OCI-LY3 (cell line): ENCODE measurements around the gene CYB561A3.

ENCODE experiments used
- H2AFZ ChIP-seq: fragments of 200-600, 300-600 bp; shearing (Covaris generic); 2 replicates; pipeline ENCODE4 v1.6.0; 2014; ENCODE audit warnings: antibody characterized with exemption, low read depth, low read length
- H3K27ac ChIP-seq: fragments of 200-600, 300-600 bp; sonication (generic); 2 replicates; pipeline ENCODE4 v1.5.1; 2014; ENCODE audit warnings: mild to moderate bottlenecking, low read length, moderate library complexity, mixed read lengths
- H3K27me3 ChIP-seq: fragments of 200-600, 300-600 bp; sonication (generic); 2 replicates; pipeline ENCODE4 v1.6.1; 2014; ENCODE audit warnings: low read depth, low read length, mixed read lengths
- H3K36me3 ChIP-seq: fragments of 200-600, 300-600 bp; sonication (generic); replicated peaks from 2 replicates; pipeline ENCODE3; 2014; ENCODE audit warnings: low read depth, low read length, mixed read lengths
- H3K4me1 ChIP-seq: fragments of 300-600, 200-600 bp; sonication (generic); 2 replicates; pipeline ENCODE4 v1.6.1; 2014; ENCODE audit warnings: low read length, mixed read lengths
- H3K4me2 ChIP-seq: fragments of 200-600, 300-600 bp; sonication (generic); 2 replicates; pipeline ENCODE4 v1.6.1; 2014; ENCODE audit warnings: low read length, mixed read lengths
- H3K4me3 ChIP-seq: fragments of 300-600, 200-600 bp; sonication (generic); 2 replicates; pipeline ENCODE4 v1.5.1; 2014; ENCODE audit warnings: antibody characterized with exemption, mild to moderate bottlenecking, low read length, moderate library complexity
- H3K79me2 ChIP-seq: fragments of 300-600, 200-600 bp; shearing (Covaris generic); 2 replicates; pipeline ENCODE4 v1.6.1; 2014; ENCODE audit warnings: mild to moderate bottlenecking, low read length, mixed read lengths
- H3K9ac ChIP-seq: fragments of 300-600, 200-600 bp; shearing (Covaris generic); 2 replicates; pipeline ENCODE4 v1.6.0; 2014; ENCODE audit warnings: mild to moderate bottlenecking, low read length, moderate library complexity
- H3K9me3 ChIP-seq: fragments of 200-600, 300-600 bp; shearing (Covaris generic); 2 replicates; pipeline ENCODE4 v1.6.1; 2014; ENCODE audit warnings: low read length, mixed read lengths; ENCODE audit not compliant: insufficient read depth
- H4K20me1 ChIP-seq: fragments of 200-600, 300-600 bp; sonication (generic); 2 replicates; pipeline ENCODE4 v1.6.1; 2016; ENCODE audit warnings: low read length, mixed read lengths; ENCODE audit not compliant: insufficient read depth
- CTCF ChIP-seq: fragments of 200-600, 300-600 bp; sonication (generic); IDR thresholded peaks from 2 replicates; pipeline ENCODE4 v1.5.1; 2014; ENCODE audit warnings: antibody characterized with exemption, low read length, low read depth
- EZH2phosphoT487 ChIP-seq: fragments of 200-600 bp; shearing (Covaris generic); IDR thresholded peaks from 2 replicates; pipeline ENCODE4 v1.6.1; 2018; ENCODE audit warnings: antibody characterized with exemption, mixed run types, low read depth

The CYB561A3 gene

GRCh38 chr11:61404641-61405040, 43.0 kb upstream of the CYB561A3 start:
- Histone ChIP-seq H3K79me2 (peaks cover 4% of the 10 kb centered on the region; the same call in 1 of the 2 replicates), H3K4me1 (no peaks in the 10 kb centered on the region), H2AFZ (no peak overlapping the region), H3K4me2 (no peak overlapping the region), H3K36me3 (peaks cover 89% of the 10 kb centered on the region), H4K20me1 (0 out of 2 replicates have a peak, but pooled peaks cover 3% of the 10 kb centered on the region), H3K9ac (no peak overlapping the region), H3K27me3 (no peaks in the 10 kb centered on the region), H3K9me3 (no peaks in the 10 kb centered on the region), H3K4me3 (no peak overlapping the region), H3K27ac (no peak overlapping the region)
- TF ChIP-seq CTCF = no peak

- Histone ChIP-seq H3K79me2 (peaks cover 4% of the 10 kb centered on the region; the same call in 1 of the 2 replicates), H3K4me1 (no peaks in the 10 kb centered on the region), H2AFZ (no peak overlapping the region), H3K4me2 (no peak overlapping the region), H3K27me3 (no peaks in the 10 kb centered on the region), H3K4me3 (no peak overlapping the region), H3K9me3 (no peaks in the 10 kb centered on the region), H3K27ac (no peak overlapping the region), H3K9ac (no peak overlapping the region), H3K36me3 (peaks cover 84% of the 10 kb centered on the region), H4K20me1 (0 out of 2 replicates have a peak, but pooled peaks cover 3% of the 10 kb centered on the region)
- no peak for TF ChIP-seq EZH2phosphoT487
- no peak for TF ChIP-seq CTCF
Observed at GRCh38 chr11:61404103-61404502, 42.4 kb upstream of the CYB561A3 start.

GRCh38 chr11:61403658-61404057, 42.0 kb upstream of the CYB561A3 start:
- H3K9me3 ChIP-seq = no peaks in the 10 kb centered on the region
- no peak overlapping the region for H2AFZ ChIP-seq
- no peaks in the 10 kb centered on the region for H3K4me1 ChIP-seq
- no peaks in the 10 kb centered on the region for H4K20me1 ChIP-seq
- no peak overlapping the region for H3K9ac ChIP-seq
- peaks cover 4% of the 10 kb centered on the region; the same call in 1 of the 2 replicates for H3K79me2 ChIP-seq
- no peak overlapping the region for H3K4me3 ChIP-seq
- no peak overlapping the region for H3K27ac ChIP-seq
- H3K36me3 ChIP-seq = peaks cover 85% of the 10 kb centered on the region
- no peak overlapping the region for H3K4me2 ChIP-seq
- no peaks in the 10 kb centered on the region for H3K27me3 ChIP-seq
- TF ChIP-seq EZH2phosphoT487 (no peak), CTCF (no peak)

GRCh38 chr11:61401573-61401972, 39.9 kb upstream of the CYB561A3 start:
- H3K27me3 ChIP-seq = no peaks in the 10 kb centered on the region
- H3K4me3 ChIP-seq = no peak overlapping the region
- H3K4me2 ChIP-seq = no peak overlapping the region
- no peaks in the 10 kb centered on the region for H3K4me1 ChIP-seq
- H3K27ac ChIP-seq = no peak overlapping the region
- no peaks in the 10 kb centered on the region for H3K9me3 ChIP-seq
- no peaks in the 10 kb centered on the region for H4K20me1 ChIP-seq
- H2AFZ ChIP-seq = no peak overlapping the region
- no peak overlapping the region for H3K9ac ChIP-seq
- no peaks in the 10 kb centered on the region for H3K79me2 ChIP-seq
- peaks cover 72% of the 10 kb centered on the region for H3K36me3 ChIP-seq
- no peak for TF ChIP-seq CTCF
- no peak for TF ChIP-seq EZH2phosphoT487
